ENCODE results near the gene EXO1. TPM values are rescaled to one million over a fixed set of nuclear protein-coding genes. Genes with fewer than 3 reads are reported as not detected.
A peak's percentile ranks its signal among the peaks of the same experiment; 100 is the strongest.

EXO1 gene
- total and polyA plus RNA-seq, 9 of the 15 experiments (the other 6 are each of a cell fraction or from before 2014, with no cell fraction given) = 36.0 to 125 (median 83.9) TPM

DNA sequence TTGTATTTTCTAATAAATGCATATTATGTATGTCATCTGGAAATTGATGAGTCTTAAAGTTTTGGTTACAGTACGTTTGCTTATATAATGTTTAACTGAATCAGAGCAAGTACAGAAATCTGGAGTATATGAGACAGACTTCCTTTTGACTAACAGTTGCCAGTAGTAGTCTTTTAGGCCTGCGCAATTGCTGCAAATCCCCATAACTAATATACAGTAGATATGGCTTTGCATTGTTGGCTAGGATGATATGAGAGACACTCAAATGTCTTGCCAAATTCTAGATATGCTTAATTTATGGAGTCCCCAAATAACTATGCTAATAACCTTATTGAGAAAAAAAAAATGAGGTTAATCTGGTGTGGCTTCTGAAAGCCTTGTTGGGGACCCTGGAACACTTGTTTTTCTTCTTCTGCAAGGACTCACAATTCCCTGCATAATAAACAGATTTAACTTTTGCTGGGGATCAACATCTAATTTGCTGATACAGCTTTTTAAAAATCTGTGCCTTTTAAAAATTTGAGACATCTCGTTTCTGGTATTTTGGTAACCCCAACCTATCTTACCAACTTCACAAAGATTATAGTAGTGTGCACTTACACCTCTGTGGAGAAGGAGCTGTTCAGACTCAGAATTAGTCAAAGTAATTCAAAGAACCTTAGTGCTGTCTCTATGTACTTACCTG is 22.9 kb downstream of the EXO1 start (continued):
- TF ChIP-seq, protein P1, sequence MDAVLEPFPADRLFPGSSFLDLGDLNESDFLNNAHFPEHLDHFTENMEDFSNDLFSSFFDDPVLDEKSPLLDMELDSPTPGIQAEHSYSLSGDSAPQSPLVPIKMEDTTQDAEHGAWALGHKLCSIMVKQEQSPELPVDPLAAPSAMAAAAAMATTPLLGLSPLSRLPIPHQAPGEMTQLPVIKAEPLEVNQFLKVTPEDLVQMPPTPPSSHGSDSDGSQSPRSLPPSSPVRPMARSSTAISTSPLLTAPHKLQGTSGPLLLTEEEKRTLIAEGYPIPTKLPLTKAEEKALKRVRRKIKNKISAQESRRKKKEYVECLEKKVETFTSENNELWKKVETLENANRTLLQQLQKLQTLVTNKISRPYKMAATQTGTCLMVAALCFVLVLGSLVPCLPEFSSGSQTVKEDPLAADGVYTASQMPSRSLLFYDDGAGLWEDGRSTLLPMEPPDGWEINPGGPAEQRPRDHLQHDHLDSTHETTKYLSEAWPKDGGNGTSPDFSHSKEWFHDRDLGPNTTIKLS (IDR thresholded peaks at IDR 0.05; ENCODE audit: borderline replicate concordance, low read depth) = no peak
- TF ChIP-seq MITF (IDR thresholded peaks at IDR 0.05) = no peak
- TF ChIP-seq MAFF (IDR thresholded peaks at IDR 0.05; ENCODE audit: low read length) = peak; percentile 91
- peak; percentile 81 for TF ChIP-seq C11orf30 (IDR thresholded peaks at IDR 0.05; ENCODE audit: low read depth)
- no peak for TF ChIP-seq SIN3B (IDR thresholded peaks at IDR 0.05; ENCODE audit: low read depth)
- no peak for TF ChIP-seq STAG1 (CRISPR knock-in tag; IDR thresholded peaks at IDR 0.05; ENCODE audit: borderline replicate concordance)

GRCh38 chr1:241881440-241881839 is 33.4 kb downstream of the EXO1 start:
- no peak for ATAC-seq
- H2AFZ ChIP-seq (ENCODE audit: low read depth, low read length) = no peak overlapping the region
- H3K9me1 ChIP-seq (ENCODE audit: control insufficient read depth, insufficient read depth, low read length) = no peaks in the 10 kb centered on the region
- TF ChIP-seq SNIP1 (IDR thresholded peaks at IDR 0.05; ENCODE audit: low read depth) (no peak), MAFK (IDR thresholded peaks at IDR 0.05; ENCODE audit: low read length) (peak; percentile 95), MAFG (tag; conservative IDR thresholded peaks at IDR 0.05) (peak; percentile 84), C11orf30 (IDR thresholded peaks at IDR 0.05; ENCODE audit: low read depth) (peak; percentile 89), ZNF316 (IDR thresholded peaks at IDR 0.05) (peak; percentile 95), YY1 (IDR thresholded peaks at IDR 0.05; ENCODE audit: borderline replicate concordance in 1 of 3, control insufficient read depth in 1 of 3, extremely low read depth in 1 of 3, insufficient read depth in 3 of 3, insufficient read length in 1 of 3, insufficient replicate concordance in 2 of 3, low read depth in 1 of 3, low read length in 2 of 3) (no peak), MAFF (IDR thresholded peaks at IDR 0.05; ENCODE audit: low read length) (peak; percentile 95)
- TF ChIP-seq, protein P2, sequence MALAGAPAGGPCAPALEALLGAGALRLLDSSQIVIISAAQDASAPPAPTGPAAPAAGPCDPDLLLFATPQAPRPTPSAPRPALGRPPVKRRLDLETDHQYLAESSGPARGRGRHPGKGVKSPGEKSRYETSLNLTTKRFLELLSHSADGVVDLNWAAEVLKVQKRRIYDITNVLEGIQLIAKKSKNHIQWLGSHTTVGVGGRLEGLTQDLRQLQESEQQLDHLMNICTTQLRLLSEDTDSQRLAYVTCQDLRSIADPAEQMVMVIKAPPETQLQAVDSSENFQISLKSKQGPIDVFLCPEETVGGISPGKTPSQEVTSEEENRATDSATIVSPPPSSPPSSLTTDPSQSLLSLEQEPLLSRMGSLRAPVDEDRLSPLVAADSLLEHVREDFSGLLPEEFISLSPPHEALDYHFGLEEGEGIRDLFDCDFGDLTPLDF (CRISPR knock-in tag; IDR thresholded peaks at IDR 0.05) = no peak
- peaks cover 20% of the 10 kb centered on the region for H3K79me2 ChIP-seq (ENCODE audit: control insufficient read depth, insufficient read depth, low read length)
- no peak overlapping the region for H3K27ac ChIP-seq (ENCODE audit: extremely low read depth, low read depth, low read length)
- no peak for DNase-seq (ENCODE audit: extremely low read depth in 1 of 4, low spot score in 3 of 4)
- no peak overlapping the region for H3K4me3 ChIP-seq
- no TSS peak for BruUV-seq (replicated peaks)
- in situ Hi-C loops (cut with MboI) = loop anchor here (25.0 kb wide), 1 partner anchor 581 kb away; no protein-coding TSS in a partner anchor
- no peaks in the 10 kb centered on the region for H3K9me3 ChIP-seq (replicated peaks; ENCODE audit: control insufficient read depth, insufficient read depth, low read depth, low read length)
- no peaks in the 10 kb centered on the region for H4K20me1 ChIP-seq (replicated peaks; ENCODE audit: control insufficient read depth, insufficient read depth, low read length)
- H3K9ac ChIP-seq (ENCODE audit: insufficient read depth in 1 of 2, low read depth in 2 of 2, low read length in 2 of 2) = no peak overlapping the region
- POLR2A ChIA-PET = interaction anchor here (1.4 kb wide), 1 partner anchor 10 kb away, joined by 3 read pairs; no protein-coding TSS in a partner anchor
- WGBS (ENCODE audit: insufficient coverage, low coverage, missing lambda C conversion rate) = 84% methylated on average over 6 of the region's 6 CpGs
- no peak for FAIRE-seq
- no peaks in the 10 kb centered on the region for H3K27me3 ChIP-seq (ENCODE audit: control insufficient read depth in 2 of 2, insufficient read depth in 2 of 2, low read length in 2 of 2)
- H3K36me3 ChIP-seq (ENCODE audit: control insufficient read depth, insufficient read depth, low read length) = peaks cover 86% of the 10 kb centered on the region
- CTCF ChIA-PET (ENCODE audit: low intra/inter-chr PET ratio) = no interaction called here
- intact Hi-C loops (cut with micrococcal nuclease) = no loop called here
- H3K4me2 ChIP-seq (ENCODE audit: insufficient read depth, low read length) = no peak overlapping the region
- H3K4me1 ChIP-seq (replicated peaks in 1 of 2; ENCODE audit: control insufficient read depth in 2 of 2, insufficient read depth in 2 of 2, low read length in 2 of 2) = no peaks in the 10 kb centered on the region
